HepG2 (cell line): ENCODE data around the gene MUCL3.

ENCODE experiments used
- HCFC1 ChIP-seq: fragments of 150-350 bp; IDR thresholded peaks from 2 replicates; pipeline ENCODE4 v1.6.1; 2014; ENCODE audit warnings: low read depth, low read length
- HOXA7 ChIP-seq: sonication (generic); formaldehyde crosslinking; IDR thresholded peaks from 2 replicates; pipeline ENCODE4 v1.8.1; 2022; ENCODE audit warnings: mild to moderate bottlenecking, missing genetic modification reagents, moderate library complexity
- SAFB2 ChIP-seq: sonication (generic); formaldehyde crosslinking; IDR thresholded peaks from 2 replicates; pipeline ENCODE4 v1.5.1; 2020; ENCODE audit warnings: missing genetic modification reagents, low read depth, mild to moderate bottlenecking, borderline replicate concordance
- STAG1 ChIP-seq: sonication (generic); formaldehyde crosslinking; IDR thresholded peaks from 2 replicates; pipeline ENCODE4 v1.4.0; 2020; ENCODE audit warnings: missing genetic modification reagents
- TF ChIP-seq, protein P1 (sequence below): sonication (generic); formaldehyde crosslinking; IDR thresholded peaks from 2 replicates; pipeline ENCODE4 v1.5.1; 2020; ENCODE audit warnings: missing genetic modification reagents, mild to moderate bottlenecking, borderline replicate concordance
- TF ChIP-seq, protein P2 (sequence below): sonication (generic); formaldehyde crosslinking; conservative IDR thresholded peaks from 2 replicates; pipeline ENCODE4 v1.4.0; 2020; ENCODE audit warnings: missing genetic modification reagents
- TF ChIP-seq, protein P3 (sequence below): sonication (generic); formaldehyde crosslinking; IDR thresholded peaks from 2 replicates; pipeline ENCODE4 v1.5.0; 2020; ENCODE audit warnings: mild to moderate bottlenecking, missing genetic modification reagents, moderate library complexity
- TF ChIP-seq, protein P4 (sequence below): conservative IDR thresholded peaks from 2 replicates; pipeline ENCODE4 v1.6.1; 2018; ENCODE audit warnings: missing genetic modification reagents
- TF ChIP-seq, protein P5 (sequence below), 2 experiments: sonication (generic) in 1 of 2; formaldehyde crosslinking in 1 of 2; IDR thresholded peaks; 2 replicates each; pipeline versions ENCODE4 v1.4.0 to v1.6.1; 2016 to 2020; ENCODE audit warnings: borderline replicate concordance in 1 of 2, low read depth in 1 of 2, mild to moderate bottlenecking in 1 of 2, missing genetic modification reagents in 1 of 2
- TF ChIP-seq, protein P6 (sequence below): IDR thresholded peaks from 2 replicates; pipeline ENCODE4 v1.6.1; 2012; ENCODE audit warnings: inconsistent platforms
- TF ChIP-seq, protein P7 (sequence below): sonication (generic); formaldehyde crosslinking; IDR thresholded peaks from 2 replicates; pipeline ENCODE4 v1.5.0; 2020; ENCODE audit warnings: missing genetic modification reagents
- TF ChIP-seq, protein P8 (sequence below): sonication (generic); formaldehyde crosslinking; IDR thresholded peaks from 2 replicates; pipeline ENCODE4 v1.4.0; 2020; ENCODE audit warnings: missing genetic modification reagents

DNA sequence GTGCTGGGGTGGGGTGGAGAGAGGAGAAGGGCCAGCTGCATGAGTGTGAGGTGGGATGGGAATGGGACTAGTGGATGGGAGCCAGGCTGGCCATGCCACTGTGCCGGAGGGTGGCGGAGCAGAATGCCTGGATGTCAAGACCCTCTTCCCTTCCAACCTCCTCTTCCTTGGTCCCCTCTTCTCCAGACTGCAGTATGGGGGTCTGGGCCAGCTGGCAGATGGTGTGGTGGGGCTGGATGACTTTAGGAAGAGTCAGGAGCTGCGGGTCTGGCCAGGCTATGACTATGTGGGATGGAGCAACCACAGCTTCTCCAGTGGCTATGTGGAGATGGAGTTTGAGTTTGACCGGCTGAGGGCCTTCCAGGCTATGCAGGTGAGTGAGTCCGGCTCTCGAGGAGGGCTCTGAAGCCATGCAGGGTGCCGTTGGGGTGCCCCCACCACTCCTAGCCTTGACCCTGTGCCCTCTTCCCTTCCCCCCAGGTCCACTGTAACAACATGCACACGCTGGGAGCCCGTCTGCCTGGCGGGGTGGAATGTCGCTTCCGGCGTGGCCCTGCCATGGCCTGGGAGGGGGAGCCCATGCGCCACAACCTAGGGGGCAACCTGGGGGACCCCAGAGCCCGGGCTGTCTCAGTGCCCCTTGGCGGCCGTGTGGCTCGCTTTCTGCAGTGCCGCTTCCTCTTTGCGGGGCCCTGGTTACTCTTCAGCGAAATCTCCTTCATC is 48.8 kb upstream of the MUCL3 start:
- TF ChIP-seq, protein P1, sequence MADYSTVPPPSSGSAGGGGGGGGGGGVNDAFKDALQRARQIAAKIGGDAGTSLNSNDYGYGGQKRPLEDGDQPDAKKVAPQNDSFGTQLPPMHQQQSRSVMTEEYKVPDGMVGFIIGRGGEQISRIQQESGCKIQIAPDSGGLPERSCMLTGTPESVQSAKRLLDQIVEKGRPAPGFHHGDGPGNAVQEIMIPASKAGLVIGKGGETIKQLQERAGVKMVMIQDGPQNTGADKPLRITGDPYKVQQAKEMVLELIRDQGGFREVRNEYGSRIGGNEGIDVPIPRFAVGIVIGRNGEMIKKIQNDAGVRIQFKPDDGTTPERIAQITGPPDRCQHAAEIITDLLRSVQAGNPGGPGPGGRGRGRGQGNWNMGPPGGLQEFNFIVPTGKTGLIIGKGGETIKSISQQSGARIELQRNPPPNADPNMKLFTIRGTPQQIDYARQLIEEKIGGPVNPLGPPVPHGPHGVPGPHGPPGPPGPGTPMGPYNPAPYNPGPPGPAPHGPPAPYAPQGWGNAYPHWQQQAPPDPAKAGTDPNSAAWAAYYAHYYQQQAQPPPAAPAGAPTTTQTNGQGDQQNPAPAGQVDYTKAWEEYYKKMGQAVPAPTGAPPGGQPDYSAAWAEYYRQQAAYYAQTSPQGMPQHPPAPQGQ (CRISPR knock-in tag): no peak
- TF ChIP-seq HCFC1 (no peak), STAG1 (CRISPR knock-in tag) (no peak), HOXA7 (CRISPR knock-in tag) (no peak), SAFB2 (CRISPR knock-in tag) (no peak)
- TF ChIP-seq, protein P2, sequence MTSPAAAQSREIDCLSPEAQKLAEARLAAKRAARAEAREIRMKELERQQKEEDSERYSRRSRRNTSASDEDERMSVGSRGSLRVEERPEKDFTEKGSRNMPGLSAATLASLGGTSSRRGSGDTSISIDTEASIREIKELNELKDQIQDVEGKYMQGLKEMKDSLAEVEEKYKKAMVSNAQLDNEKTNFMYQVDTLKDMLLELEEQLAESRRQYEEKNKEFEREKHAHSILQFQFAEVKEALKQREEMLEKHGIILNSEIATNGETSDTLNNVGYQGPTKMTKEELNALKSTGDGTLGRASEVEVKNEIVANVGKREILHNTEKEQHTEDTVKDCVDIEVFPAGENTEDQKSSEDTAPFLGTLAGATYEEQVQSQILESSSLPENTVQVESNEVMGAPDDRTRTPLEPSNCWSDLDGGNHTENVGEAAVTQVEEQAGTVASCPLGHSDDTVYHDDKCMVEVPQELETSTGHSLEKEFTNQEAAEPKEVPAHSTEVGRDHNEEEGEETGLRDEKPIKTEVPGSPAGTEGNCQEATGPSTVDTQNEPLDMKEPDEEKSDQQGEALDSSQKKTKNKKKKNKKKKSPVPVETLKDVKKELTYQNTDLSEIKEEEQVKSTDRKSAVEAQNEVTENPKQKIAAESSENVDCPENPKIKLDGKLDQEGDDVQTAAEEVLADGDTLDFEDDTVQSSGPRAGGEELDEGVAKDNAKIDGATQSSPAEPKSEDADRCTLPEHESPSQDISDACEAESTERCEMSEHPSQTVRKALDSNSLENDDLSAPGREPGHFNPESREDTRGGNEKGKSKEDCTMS (CRISPR knock-in tag): no peak
- TF ChIP-seq, protein P3, sequence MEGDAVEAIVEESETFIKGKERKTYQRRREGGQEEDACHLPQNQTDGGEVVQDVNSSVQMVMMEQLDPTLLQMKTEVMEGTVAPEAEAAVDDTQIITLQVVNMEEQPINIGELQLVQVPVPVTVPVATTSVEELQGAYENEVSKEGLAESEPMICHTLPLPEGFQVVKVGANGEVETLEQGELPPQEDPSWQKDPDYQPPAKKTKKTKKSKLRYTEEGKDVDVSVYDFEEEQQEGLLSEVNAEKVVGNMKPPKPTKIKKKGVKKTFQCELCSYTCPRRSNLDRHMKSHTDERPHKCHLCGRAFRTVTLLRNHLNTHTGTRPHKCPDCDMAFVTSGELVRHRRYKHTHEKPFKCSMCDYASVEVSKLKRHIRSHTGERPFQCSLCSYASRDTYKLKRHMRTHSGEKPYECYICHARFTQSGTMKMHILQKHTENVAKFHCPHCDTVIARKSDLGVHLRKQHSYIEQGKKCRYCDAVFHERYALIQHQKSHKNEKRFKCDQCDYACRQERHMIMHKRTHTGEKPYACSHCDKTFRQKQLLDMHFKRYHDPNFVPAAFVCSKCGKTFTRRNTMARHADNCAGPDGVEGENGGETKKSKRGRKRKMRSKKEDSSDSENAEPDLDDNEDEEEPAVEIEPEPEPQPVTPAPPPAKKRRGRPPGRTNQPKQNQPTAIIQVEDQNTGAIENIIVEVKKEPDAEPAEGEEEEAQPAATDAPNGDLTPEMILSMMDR (CRISPR knock-in tag): no peak
- TF ChIP-seq, protein P4, sequence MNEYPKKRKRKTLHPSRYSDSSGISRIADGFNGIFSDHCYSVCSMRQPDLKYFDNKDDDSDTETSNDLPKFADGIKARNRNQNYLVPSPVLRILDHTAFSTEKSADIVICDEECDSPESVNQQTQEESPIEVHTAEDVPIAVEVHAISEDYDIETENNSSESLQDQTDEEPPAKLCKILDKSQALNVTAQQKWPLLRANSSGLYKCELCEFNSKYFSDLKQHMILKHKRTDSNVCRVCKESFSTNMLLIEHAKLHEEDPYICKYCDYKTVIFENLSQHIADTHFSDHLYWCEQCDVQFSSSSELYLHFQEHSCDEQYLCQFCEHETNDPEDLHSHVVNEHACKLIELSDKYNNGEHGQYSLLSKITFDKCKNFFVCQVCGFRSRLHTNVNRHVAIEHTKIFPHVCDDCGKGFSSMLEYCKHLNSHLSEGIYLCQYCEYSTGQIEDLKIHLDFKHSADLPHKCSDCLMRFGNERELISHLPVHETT (CRISPR knock-in tag): no peak
- TF ChIP-seq, protein P5, sequence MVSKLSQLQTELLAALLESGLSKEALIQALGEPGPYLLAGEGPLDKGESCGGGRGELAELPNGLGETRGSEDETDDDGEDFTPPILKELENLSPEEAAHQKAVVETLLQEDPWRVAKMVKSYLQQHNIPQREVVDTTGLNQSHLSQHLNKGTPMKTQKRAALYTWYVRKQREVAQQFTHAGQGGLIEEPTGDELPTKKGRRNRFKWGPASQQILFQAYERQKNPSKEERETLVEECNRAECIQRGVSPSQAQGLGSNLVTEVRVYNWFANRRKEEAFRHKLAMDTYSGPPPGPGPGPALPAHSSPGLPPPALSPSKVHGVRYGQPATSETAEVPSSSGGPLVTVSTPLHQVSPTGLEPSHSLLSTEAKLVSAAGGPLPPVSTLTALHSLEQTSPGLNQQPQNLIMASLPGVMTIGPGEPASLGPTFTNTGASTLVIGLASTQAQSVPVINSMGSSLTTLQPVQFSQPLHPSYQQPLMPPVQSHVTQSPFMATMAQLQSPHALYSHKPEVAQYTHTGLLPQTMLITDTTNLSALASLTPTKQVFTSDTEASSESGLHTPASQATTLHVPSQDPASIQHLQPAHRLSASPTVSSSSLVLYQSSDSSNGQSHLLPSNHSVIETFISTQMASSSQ (IDR thresholded peaks at IDR 0.05; ENCODE audit: low read depth): no peak
- TF ChIP-seq, protein P5 (CRISPR knock-in tag; IDR thresholded peaks at IDR 0.05; ENCODE audit: borderline replicate concordance): no peak
- TF ChIP-seq, protein P6, sequence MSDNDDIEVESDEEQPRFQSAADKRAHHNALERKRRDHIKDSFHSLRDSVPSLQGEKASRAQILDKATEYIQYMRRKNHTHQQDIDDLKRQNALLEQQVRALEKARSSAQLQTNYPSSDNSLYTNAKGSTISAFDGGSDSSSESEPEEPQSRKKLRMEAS: no peak
- TF ChIP-seq, protein P7, sequence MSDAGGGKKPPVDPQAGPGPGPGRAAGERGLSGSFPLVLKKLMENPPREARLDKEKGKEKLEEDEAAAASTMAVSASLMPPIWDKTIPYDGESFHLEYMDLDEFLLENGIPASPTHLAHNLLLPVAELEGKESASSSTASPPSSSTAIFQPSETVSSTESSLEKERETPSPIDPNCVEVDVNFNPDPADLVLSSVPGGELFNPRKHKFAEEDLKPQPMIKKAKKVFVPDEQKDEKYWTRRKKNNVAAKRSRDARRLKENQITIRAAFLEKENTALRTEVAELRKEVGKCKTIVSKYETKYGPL: no peak
- TF ChIP-seq, protein P8, sequence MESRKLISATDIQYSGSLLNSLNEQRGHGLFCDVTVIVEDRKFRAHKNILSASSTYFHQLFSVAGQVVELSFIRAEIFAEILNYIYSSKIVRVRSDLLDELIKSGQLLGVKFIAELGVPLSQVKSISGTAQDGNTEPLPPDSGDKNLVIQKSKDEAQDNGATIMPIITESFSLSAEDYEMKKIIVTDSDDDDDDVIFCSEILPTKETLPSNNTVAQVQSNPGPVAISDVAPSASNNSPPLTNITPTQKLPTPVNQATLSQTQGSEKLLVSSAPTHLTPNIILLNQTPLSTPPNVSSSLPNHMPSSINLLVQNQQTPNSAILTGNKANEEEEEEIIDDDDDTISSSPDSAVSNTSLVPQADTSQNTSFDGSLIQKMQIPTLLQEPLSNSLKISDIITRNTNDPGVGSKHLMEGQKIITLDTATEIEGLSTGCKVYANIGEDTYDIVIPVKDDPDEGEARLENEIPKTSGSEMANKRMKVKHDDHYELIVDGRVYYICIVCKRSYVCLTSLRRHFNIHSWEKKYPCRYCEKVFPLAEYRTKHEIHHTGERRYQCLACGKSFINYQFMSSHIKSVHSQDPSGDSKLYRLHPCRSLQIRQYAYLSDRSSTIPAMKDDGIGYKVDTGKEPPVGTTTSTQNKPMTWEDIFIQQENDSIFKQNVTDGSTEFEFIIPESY (CRISPR knock-in tag): no peak
